Keratinocyte (primary cell): ENCODE measurements around the gene HTR5A. TPM values are rescaled to one million over a fixed set of nuclear protein-coding genes. Genes with fewer than 3 reads are reported as not detected.
A peak's percentile ranks its signal among the peaks of the same experiment; 100 is the strongest.

Source experiments
- DNase-seq: peaks from one replicate; pipeline ENCODE4 v3.0.0-alpha.2; 2011; ENCODE audit warnings: low read depth, missing footprints, low spot score
- FAIRE-seq: peaks from 2 replicates; lab custom pipeline; 2011; peaks lifted over from hg19 to GRCh38; lab: Jason Lieb, UNC
- H2AFZ ChIP-seq: 2 replicates; pipeline ENCODE4 v1.6.0; 2012; ENCODE audit warnings: low read length, control low read depth, inconsistent platforms; ENCODE audit not compliant: control insufficient read depth
- H3K27ac ChIP-seq: 2 replicates; pipeline ENCODE4 v1.5.1; 2011; ENCODE audit warnings: low read length; ENCODE audit not compliant: control insufficient read depth, insufficient read depth
- H3K27me3 ChIP-seq: 3 replicates; pipeline ENCODE4 v1.6.0; 2011; ENCODE audit warnings: low read length; ENCODE audit not compliant: control insufficient read depth, insufficient read depth; ENCODE audit errors: extremely low read depth
- H3K36me3 ChIP-seq, 2 experiments: 2 replicates in 1 of 2; 3 replicates in 1 of 2; pipeline ENCODE4 v1.5.1; 2011; ENCODE audit warnings: low read length in 2 of 2, mild to moderate bottlenecking in 1 of 2; ENCODE audit not compliant: control insufficient read depth in 2 of 2, insufficient read depth in 2 of 2; ENCODE audit errors: extremely low read depth in 1 of 2
- H3K4me1 ChIP-seq: 3 replicates; pipeline ENCODE4 v1.5.1; 2011; ENCODE audit warnings: low read length; ENCODE audit not compliant: control insufficient read depth, insufficient read depth; ENCODE audit errors: extremely low read depth
- H3K4me2 ChIP-seq: 3 replicates; pipeline ENCODE4 v1.6.0; 2011; ENCODE audit warnings: low read depth, low read length; ENCODE audit not compliant: control insufficient read depth, insufficient read depth; ENCODE audit errors: extremely low read depth
- H3K4me3 ChIP-seq, 3 experiments: fragments of 200-600 bp in 1 of 3; sonication (generic) in 1 of 3; 2 replicates in 2 of 3; 3 replicates in 1 of 3; pipeline ENCODE4 v1.5.1; 2011 to 2016; ENCODE audit warnings: low read length in 3 of 3, mild to moderate bottlenecking in 3 of 3, control low read depth in 2 of 3, inconsistent platforms in 1 of 3, low read depth in 1 of 3, mixed read lengths in 1 of 3, mixed run types in 1 of 3, moderate library complexity in 1 of 3; ENCODE audit not compliant: control insufficient read depth in 2 of 3, insufficient read depth in 2 of 3; ENCODE audit errors: extremely low read depth in 1 of 3
- H3K79me2 ChIP-seq: 2 replicates; pipeline ENCODE4 v1.6.0; 2012; ENCODE audit warnings: low read length; ENCODE audit not compliant: control insufficient read depth, insufficient read depth
- H3K9ac ChIP-seq: 3 replicates; pipeline ENCODE4 v1.6.0; 2011; ENCODE audit warnings: low read length; ENCODE audit not compliant: control insufficient read depth, insufficient read depth; ENCODE audit errors: extremely low read depth
- H3K9me1 ChIP-seq: 3 replicates; pipeline ENCODE4 v1.6.0; 2011; ENCODE audit warnings: low read length; ENCODE audit not compliant: control insufficient read depth, insufficient read depth; ENCODE audit errors: extremely low read depth
- H3K9me3 ChIP-seq: 2 replicates; pipeline ENCODE4 v1.5.1; 2012; ENCODE audit warnings: low read depth, low read length; ENCODE audit not compliant: control insufficient read depth
- H4K20me1 ChIP-seq: 3 replicates; pipeline ENCODE4 v1.6.0; 2011; ENCODE audit warnings: low read length; ENCODE audit not compliant: control insufficient read depth, insufficient read depth; ENCODE audit errors: extremely low read depth
- EZH2 ChIP-seq: IDR thresholded peaks from one replicate; pipeline ENCODE4 v1.6.1; 2012; ENCODE audit warnings: inconsistent platforms, mild to moderate bottlenecking, low read length, moderate library complexity
- dilution Hi-C: fragments of 300-500 bp; cut with MboI; formaldehyde crosslinking; loops from one replicate; pipeline ENCODE4 v1.7.0; 2020; ENCODE audit warnings: low sequenced_read_pairs; ENCODE audit not compliant: extremely low pct_ligation_motif_present
- polyA minus RNA-seq, 3 experiments: library from RNA; depleted of rRNA, polyadenylated mRNA; stranded (reverse); fragments of >200 nt; gene quantifications; 1 replicate in 1 of 3; 2 replicates in 1 of 3; 3 replicates in 1 of 3; pipeline ENCODE4 v1.2.3, GENCODE V29; 2011
- polyA plus RNA-seq, 5 experiments: library from polyadenylated mRNA; depleted of rRNA in 3 of 5; stranded (reverse) in 3 of 5; stranded (forward) in 1 of 5; unstranded in 1 of 5; fragments of >200 nt; gene quantifications; 1 replicate in 1 of 5; 2 replicates in 3 of 5; 3 replicates in 1 of 5; pipeline versions ENCODE4 v1.2.1 to v1.2.3, GENCODE V29; 2011 to 2012; ENCODE audit warnings: missing spikeins in 2 of 5, low read depth in 1 of 5, low replicate concordance in 1 of 5
- TF ChIP-seq, protein P1 (sequence below), 3 experiments: IDR thresholded peaks in 1 of 3; conservative IDR thresholded peaks in 1 of 3; optimal IDR thresholded peaks in 1 of 3; 2 replicates in 2 of 3; 3 replicates in 1 of 3; pipeline versions ENCODE3 to v1.5.1; 2011; ENCODE audit warnings: low read length in 3 of 3, mild to moderate bottlenecking in 3 of 3, moderate library complexity in 2 of 3, control low read depth in 1 of 3, inconsistent platforms in 1 of 3; ENCODE audit not compliant: insufficient read depth in 2 of 3; ENCODE audit errors: extremely low read depth in 1 of 3

Gene HTR5A
- polyA plus RNA-seq (not detected in 3 replicates), polyA minus RNA-seq (not detected in 3 replicates)
- polyA plus RNA-seq (2011; ENCODE audit: low read depth), result not detected
- polyA plus RNA-seq (2011; cell fraction: cytosol; rRNA removed), result not detected in 2 replicates
- not detected in 2 replicates for polyA plus RNA-seq (2011; cell fraction: nucleus; rRNA removed)
- polyA plus RNA-seq (2012; ENCODE audit: low replicate concordance), result not detected in 2 replicates
- polyA minus RNA-seq (2011; cell fraction: cytosol; rRNA and poly(A)+ RNA removed), result not detected
- polyA minus RNA-seq (2011; cell fraction: nucleus; rRNA and poly(A)+ RNA removed), result not detected in 2 replicates

DNA sequence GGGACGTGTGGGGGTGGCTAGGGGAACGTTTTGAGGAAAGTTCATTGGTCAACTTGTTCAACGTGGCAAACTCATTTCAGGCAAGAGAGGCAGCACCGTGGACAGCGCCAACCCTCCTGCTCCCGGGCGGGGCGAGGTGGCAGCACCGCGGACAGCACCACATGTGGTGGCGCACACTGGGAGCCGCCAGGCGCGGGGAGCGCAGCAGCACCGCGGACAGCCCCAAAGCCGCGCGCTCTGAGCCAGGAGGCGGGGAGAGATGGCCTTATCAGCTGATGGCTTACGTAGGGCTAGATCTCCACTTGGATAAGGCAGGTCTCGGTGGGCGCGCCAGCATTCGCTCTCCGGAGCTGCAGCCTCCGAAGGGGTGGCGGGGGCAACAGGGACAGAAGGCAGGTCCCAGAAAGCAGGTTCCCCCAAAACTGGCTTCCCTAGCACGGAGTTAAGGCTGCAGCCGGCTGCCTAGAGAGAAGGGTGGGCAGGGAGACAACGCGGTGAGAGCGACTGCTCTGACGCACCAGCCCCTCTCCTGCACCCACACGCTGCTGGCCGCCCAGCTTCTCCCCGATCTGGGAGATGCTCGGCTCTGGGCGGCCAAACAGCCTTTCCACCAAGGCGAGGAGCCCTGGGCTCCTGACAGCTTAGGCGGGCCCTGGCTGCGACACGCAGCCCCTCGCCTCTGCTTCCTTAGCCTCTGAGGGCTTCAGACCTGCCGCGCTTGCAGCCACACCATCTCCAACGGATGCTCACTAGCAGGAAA, at the start of gene HTR5A:
TSS of gene HTR5A (plus strand) at position 333 of the 760 bp plus-strand sequence. CDS start 576 bp downstream, outside the sequence.
- no peak for FAIRE-seq
- Histone ChIP-seq H3K36me3 (no peaks in the 10 kb centered on the region), H3K4me3 (no peak within 1 kb of the TSS), H3K27me3 (no peaks in the 10 kb centered on the region), H3K27ac (no peak within 1 kb of the TSS), H3K9me3 (peaks cover 5% of the 10 kb centered on the region), H3K9me1 (no peaks in the 10 kb centered on the region), H4K20me1 (no peaks in the 10 kb centered on the region), H2AFZ (no peak within 1 kb of the TSS), H3K4me1 (no peaks in the 10 kb centered on the region), H3K79me2 (no peaks in the 10 kb centered on the region), H3K9ac (no peak within 1 kb of the TSS), H3K4me2 (no peak within 1 kb of the TSS)
- peak; percentile 11 for DNase-seq
- TF ChIP-seq, protein P1, sequence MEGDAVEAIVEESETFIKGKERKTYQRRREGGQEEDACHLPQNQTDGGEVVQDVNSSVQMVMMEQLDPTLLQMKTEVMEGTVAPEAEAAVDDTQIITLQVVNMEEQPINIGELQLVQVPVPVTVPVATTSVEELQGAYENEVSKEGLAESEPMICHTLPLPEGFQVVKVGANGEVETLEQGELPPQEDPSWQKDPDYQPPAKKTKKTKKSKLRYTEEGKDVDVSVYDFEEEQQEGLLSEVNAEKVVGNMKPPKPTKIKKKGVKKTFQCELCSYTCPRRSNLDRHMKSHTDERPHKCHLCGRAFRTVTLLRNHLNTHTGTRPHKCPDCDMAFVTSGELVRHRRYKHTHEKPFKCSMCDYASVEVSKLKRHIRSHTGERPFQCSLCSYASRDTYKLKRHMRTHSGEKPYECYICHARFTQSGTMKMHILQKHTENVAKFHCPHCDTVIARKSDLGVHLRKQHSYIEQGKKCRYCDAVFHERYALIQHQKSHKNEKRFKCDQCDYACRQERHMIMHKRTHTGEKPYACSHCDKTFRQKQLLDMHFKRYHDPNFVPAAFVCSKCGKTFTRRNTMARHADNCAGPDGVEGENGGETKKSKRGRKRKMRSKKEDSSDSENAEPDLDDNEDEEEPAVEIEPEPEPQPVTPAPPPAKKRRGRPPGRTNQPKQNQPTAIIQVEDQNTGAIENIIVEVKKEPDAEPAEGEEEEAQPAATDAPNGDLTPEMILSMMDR (optimal IDR thresholded peaks at IDR 0.05 in 1 of 3, IDR thresholded peaks at IDR 0.05 in 1 of 3, conservative IDR thresholded peaks at IDR 0.05 in 1 of 3; ENCODE audit: extremely low read depth in 1 of 3, insufficient read depth in 2 of 3, low read length in 3 of 3), result peak in 1 of 3 experiments; percentile 32
- no peak for TF ChIP-seq EZH2
- dilution Hi-C loops, result no loop called here

- Histone ChIP-seq H3K9ac (no peak overlapping the region), H2AFZ (no peak overlapping the region), H3K9me3 (no peaks in the 10 kb centered on the region), H3K4me1 (no peaks in the 10 kb centered on the region), H3K36me3 (no peaks in the 10 kb centered on the region), H3K27ac (no peak overlapping the region), H3K79me2 (no peaks in the 10 kb centered on the region), H4K20me1 (no peaks in the 10 kb centered on the region), H3K4me2 (no peak overlapping the region), H3K4me3 (no peak overlapping the region), H3K9me1 (no peaks in the 10 kb centered on the region), H3K27me3 (no peaks in the 10 kb centered on the region)
- dilution Hi-C loops, result no loop called here
- TF ChIP-seq EZH2, result no peak
- TF ChIP-seq, protein P1 (optimal IDR thresholded peaks at IDR 0.05 in 1 of 3, IDR thresholded peaks at IDR 0.05 in 1 of 3, conservative IDR thresholded peaks at IDR 0.05 in 1 of 3; ENCODE audit: extremely low read depth in 1 of 3, insufficient read depth in 2 of 3, low read length in 3 of 3), result no peak
- DNase-seq (no peak), FAIRE-seq (no peak)
Observed at GRCh38 chr7:155020996-155021395, 49.1 kb upstream of the HTR5A start.
